Muscle layer of duodenum (tissue), 2 donors: ENCODE data around the gene AMD1.
A peak's percentile ranks its signal among the peaks of the same experiment; 100 is the strongest.

ENCODE experiments used
- H3K27ac ChIP-seq: one replicate; pipeline ENCODE4 v1.7.0; 2013; ENCODE audit warnings: mild to moderate bottlenecking, low read length
- H3K27me3 ChIP-seq: one replicate; pipeline ENCODE4 v1.7.0; 2013; ENCODE audit warnings: low read depth, mild to moderate bottlenecking, control low read depth, low read length
- H3K36me3 ChIP-seq, 2 donors: one replicate each; pipeline ENCODE4 v1.7.0; 2013; ENCODE audit warnings: low read length in 2 of 2, control low read depth in 1 of 2, mild to moderate bottlenecking in 1 of 2; ENCODE audit not compliant: insufficient read depth in 2 of 2, control insufficient read depth in 1 of 2
- H3K4me1 ChIP-seq, 2 donors: one replicate each; pipeline ENCODE4 v1.7.0; 2013; ENCODE audit warnings: low read length in 2 of 2, mild to moderate bottlenecking in 2 of 2, control low read depth in 1 of 2, moderate library complexity in 1 of 2; ENCODE audit not compliant: insufficient read depth in 2 of 2, control insufficient read depth in 1 of 2
- H3K4me3 ChIP-seq, 2 donors: one replicate each; pipeline ENCODE4 v1.7.0; 2013; ENCODE audit warnings: low read length in 2 of 2, low read depth in 1 of 2, mild to moderate bottlenecking in 1 of 2
- H3K9me3 ChIP-seq, 2 donors: one replicate each; pipeline ENCODE4 v1.7.0; 2013; ENCODE audit warnings: low read length in 2 of 2, control low read depth in 1 of 2, mild to moderate bottlenecking in 1 of 2; ENCODE audit not compliant: control insufficient read depth in 1 of 2
- donor health status: healthy.

Gene AMD1

GRCh38 chr6:110858016-110858415, 16.6 kb upstream of the AMD1 start:
- H3K9me3 ChIP-seq, result no peaks in the 10 kb centered on the region
- H3K27me3 ChIP-seq, result no peaks in the 10 kb centered on the region
- no peak overlapping the region for H3K27ac ChIP-seq
- no peak overlapping the region for H3K4me3 ChIP-seq
- no peaks in the 10 kb centered on the region for H3K4me1 ChIP-seq
- no peaks in the 10 kb centered on the region for H3K36me3 ChIP-seq

- no peak overlapping the region for H3K4me3 ChIP-seq
- no peaks in the 10 kb centered on the region for H3K4me1 ChIP-seq
- no peak overlapping the region for H3K27ac ChIP-seq
- H3K9me3 ChIP-seq, result no peaks in the 10 kb centered on the region
- no peaks in the 10 kb centered on the region for H3K27me3 ChIP-seq
- no peaks in the 10 kb centered on the region for H3K36me3 ChIP-seq
Measured at GRCh38 chr6:110858562-110859214, 15.9 kb upstream of the AMD1 start.

DNA sequence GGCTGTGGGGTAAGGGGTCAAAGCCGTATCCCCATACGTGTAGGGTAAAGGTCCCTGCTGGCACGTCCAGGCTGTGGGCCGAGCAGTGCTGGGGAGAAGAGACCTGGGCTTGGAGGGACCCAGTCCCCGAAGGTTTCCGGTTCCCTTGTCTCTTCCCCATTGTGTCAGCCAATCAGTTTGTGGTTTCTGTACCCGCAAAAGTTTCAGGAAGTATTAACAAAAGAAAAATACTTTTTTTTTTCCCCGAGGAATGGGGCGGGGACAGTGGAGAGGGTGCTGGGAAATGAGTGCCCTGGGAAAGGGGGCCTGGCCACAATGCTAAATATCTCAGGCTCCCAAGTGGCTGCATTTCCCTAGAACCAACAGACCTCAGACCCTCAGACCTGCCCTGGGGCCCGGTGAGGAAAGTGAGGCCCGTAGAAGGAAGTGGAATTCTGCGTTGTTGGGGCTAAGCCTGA, 15.2 kb upstream of the AMD1 start:
- Histone ChIP-seq H3K4me3 (no peak overlapping the region), H3K4me1 (no peaks in the 10 kb centered on the region), H3K9me3 (no peaks in the 10 kb centered on the region), H3K36me3 (no peaks in the 10 kb centered on the region), H3K27me3 (no peaks in the 10 kb centered on the region), H3K27ac (no peak overlapping the region)

GRCh38 chr6:110864824-110865223, 9.8 kb upstream of the AMD1 start:
- no peaks in the 10 kb centered on the region for H3K36me3 ChIP-seq
- no peak overlapping the region for H3K4me3 ChIP-seq
- no peaks in the 10 kb centered on the region for H3K4me1 ChIP-seq
- no peak overlapping the region for H3K27ac ChIP-seq
- no peaks in the 10 kb centered on the region for H3K27me3 ChIP-seq
- H3K9me3 ChIP-seq, result no peaks in the 10 kb centered on the region

DNA sequence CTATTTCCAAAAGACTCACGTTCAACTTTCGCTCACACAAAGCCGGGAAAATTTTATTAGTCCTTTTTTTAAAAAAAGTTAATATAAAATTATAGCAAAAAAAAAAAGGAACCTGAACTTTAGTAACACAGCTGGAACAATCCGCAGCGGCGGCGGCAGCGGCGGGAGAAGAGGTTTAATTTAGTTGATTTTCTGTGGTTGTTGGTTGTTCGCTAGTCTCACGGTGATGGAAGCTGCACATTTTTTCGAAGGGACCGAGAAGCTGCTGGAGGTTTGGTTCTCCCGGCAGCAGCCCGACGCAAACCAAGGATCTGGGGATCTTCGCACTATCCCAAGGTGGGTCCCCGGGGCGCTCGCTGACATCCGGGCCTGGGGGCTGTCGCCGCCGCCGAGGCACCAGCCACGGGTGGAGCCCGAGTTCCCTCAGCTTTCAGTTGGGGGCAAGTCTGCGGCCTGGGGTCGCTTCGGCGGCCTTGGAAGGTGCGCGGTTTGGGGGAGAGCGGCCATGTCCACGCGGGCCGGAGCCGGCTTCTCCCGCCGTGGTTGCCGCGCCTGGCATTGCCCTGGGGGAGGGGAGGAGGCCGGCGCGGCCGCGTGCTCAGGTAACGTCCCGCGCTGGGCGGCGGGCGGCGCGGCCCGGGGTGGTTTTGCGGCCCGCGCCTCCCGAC, 429 bp downstream of the AMD1 start:
- no peaks in the 10 kb centered on the region for H3K9me3 ChIP-seq
- peak overlapping the region; percentile 95 for H3K27ac ChIP-seq
- H3K4me1 ChIP-seq, result peaks cover 18 to 31% of the 10 kb centered on the region in 2 donors

GRCh38 chr6:110875548-110876169, 1.1 kb downstream of the AMD1 start:
- Histone ChIP-seq H3K4me3 (peak overlapping the region; percentile 90 to 96), H3K27me3 (no peaks in the 10 kb centered on the region), H3K36me3 (peaks cover 0 to 4% of the 10 kb centered on the region in 2 donors), H3K9me3 (no peaks in the 10 kb centered on the region), H3K4me1 (peaks cover 24 to 38% of the 10 kb centered on the region in 2 donors), H3K27ac (peak overlapping the region; percentile 95)

More for the DNA sequence above, 429 bp downstream of the AMD1 start:
- Histone ChIP-seq H3K36me3 (peaks cover 0 to 4% of the 10 kb centered on the region in 2 donors), H3K4me3 (peak overlapping the region; percentile 90 to 96), H3K27me3 (no peaks in the 10 kb centered on the region)

GRCh38 chr6:110876170-110876773, 1.7 kb downstream of the AMD1 start:
- peaks cover 24 to 39% of the 10 kb centered on the region in 2 donors for H3K4me1 ChIP-seq
- H3K27me3 ChIP-seq, result no peaks in the 10 kb centered on the region
- peaks cover 0 to 4% of the 10 kb centered on the region in 2 donors for H3K36me3 ChIP-seq
- H3K4me3 ChIP-seq, result peak overlapping the region; percentile 90 to 96
- no peaks in the 10 kb centered on the region for H3K9me3 ChIP-seq
- peak overlapping the region; percentile 95 for H3K27ac ChIP-seq

- H3K4me3 ChIP-seq, result peak overlapping the region; percentile 90 to 96
- H3K9me3 ChIP-seq, result no peaks in the 10 kb centered on the region
- H3K27ac ChIP-seq, result peak overlapping the region; percentile 95
- H3K36me3 ChIP-seq, result peaks cover 0 to 4% of the 10 kb centered on the region in 2 donors
- no peaks in the 10 kb centered on the region for H3K27me3 ChIP-seq
- H3K4me1 ChIP-seq, result peaks cover 26 to 44% of the 10 kb centered on the region in 2 donors
Measured at GRCh38 chr6:110876806-110877564, 2.4 kb downstream of the AMD1 start.

DNA sequence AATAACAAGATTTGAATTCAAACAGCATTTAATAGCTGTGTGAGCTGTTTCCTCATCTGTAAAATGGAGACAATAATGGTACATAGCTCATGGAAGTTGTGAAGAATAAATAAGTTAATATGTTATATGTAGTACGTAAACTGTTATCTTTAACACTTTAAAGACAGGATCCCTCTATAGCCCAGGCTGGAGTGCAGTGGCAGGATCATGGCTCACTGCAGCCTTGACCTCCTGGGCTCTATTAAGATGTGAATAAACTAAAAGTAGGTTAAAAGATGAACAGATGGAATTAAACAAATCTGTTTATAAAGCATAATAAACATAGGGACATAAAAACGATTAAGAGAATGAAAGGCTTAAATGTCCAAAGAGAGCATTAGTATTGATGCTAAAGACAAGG, 3.0 kb downstream of the AMD1 start:
- peaks cover 0 to 4% of the 10 kb centered on the region in 2 donors for H3K36me3 ChIP-seq
- H3K9me3 ChIP-seq, result no peaks in the 10 kb centered on the region
- H3K4me3 ChIP-seq, result peak overlapping the region; percentile 90 to 96
- peaks cover 32 to 50% of the 10 kb centered on the region in 2 donors for H3K4me1 ChIP-seq
- H3K27me3 ChIP-seq, result no peaks in the 10 kb centered on the region
- H3K27ac ChIP-seq, result peak overlapping the region; percentile 95

- Histone ChIP-seq H3K4me1 (peaks cover 29 to 63% of the 10 kb centered on the region in 2 donors), H3K4me3 (peak overlapping the region; percentile 18 to 26), H3K36me3 (peaks cover 0 to 4% of the 10 kb centered on the region in 2 donors), H3K27ac (no peak overlapping the region), H3K27me3 (no peaks in the 10 kb centered on the region), H3K9me3 (no peaks in the 10 kb centered on the region)
Measured at GRCh38 chr6:110878751-110879522, 4.4 kb downstream of the AMD1 start.
